Glutamatergic neuron (in vitro differentiated cells): Measurements from ENCODE around the gene FAM186B. TPM values are rescaled to one million over a fixed set of nuclear protein-coding genes. Genes with fewer than 3 reads are reported as not detected.

ENCODE experiments used
- DNase-seq: peaks from one replicate; pipeline ENCODE4 v3.0.0; 2022
- H3K27ac Mint-ChIP-seq: one replicate; pipeline ENCODE4 v1.8.0; 2020; ENCODE audit warnings: mild to moderate bottlenecking, mixed read lengths, inconsistent platforms; ENCODE audit not compliant: unreplicated experiment
- H3K27me3 Mint-ChIP-seq: one replicate; pipeline ENCODE4 v1.8.0; 2020; ENCODE audit warnings: mild to moderate bottlenecking, moderate library complexity, mixed read lengths, inconsistent platforms; ENCODE audit not compliant: unreplicated experiment
- H3K36me3 Mint-ChIP-seq: one replicate; pipeline ENCODE4 v1.8.0; 2020; ENCODE audit warnings: mild to moderate bottlenecking, mixed read lengths, inconsistent platforms; ENCODE audit not compliant: unreplicated experiment
- H3K4me1 Mint-ChIP-seq: one replicate; pipeline ENCODE4 v1.8.0; 2020; ENCODE audit warnings: mild to moderate bottlenecking, low read depth, mixed read lengths, inconsistent platforms; ENCODE audit not compliant: unreplicated experiment
- H3K4me3 Mint-ChIP-seq: one replicate; pipeline ENCODE4 v1.8.0; 2020; ENCODE audit warnings: mild to moderate bottlenecking, mixed read lengths, inconsistent platforms; ENCODE audit not compliant: unreplicated experiment
- H3K9me3 Mint-ChIP-seq: one replicate; pipeline ENCODE4 v1.8.0; 2020; ENCODE audit warnings: mild to moderate bottlenecking, moderate library complexity, mixed read lengths, inconsistent platforms; ENCODE audit not compliant: unreplicated experiment
- total RNA-seq: library from RNA; stranded (reverse); fragmentation: NEBNext Ultra II Directional; extraction: Animal tissue kit (Norgen Biotek cat#: 25700); gene quantifications from one replicate; pipeline ENCODE4 v1.2.1, GENCODE V29; 2021; ENCODE audit not compliant: unreplicated experiment
- TF ChIP-seq, protein P1 (sequence below): fragments of 200-600 bp; sonication (generic); IDR thresholded peaks from one replicate; pipeline ENCODE4 v1.5.0; 2021; ENCODE audit not compliant: partially characterized antibody, unreplicated experiment

FAM186B gene
- total RNA-seq, 1 donor from 2014 or later, result not detected

- Mint-ChIP-seq H3K4me1 (no peaks in the 10 kb centered on the region), H3K4me3 (no peak overlapping the region), H3K27ac (no peak overlapping the region), H3K27me3 (peaks cover 1% of the 10 kb centered on the region), H3K36me3 (peaks cover 5% of the 10 kb centered on the region), H3K9me3 (peaks cover 11% of the 10 kb centered on the region)
- DNase-seq, result no peak
- TF ChIP-seq, protein P1, sequence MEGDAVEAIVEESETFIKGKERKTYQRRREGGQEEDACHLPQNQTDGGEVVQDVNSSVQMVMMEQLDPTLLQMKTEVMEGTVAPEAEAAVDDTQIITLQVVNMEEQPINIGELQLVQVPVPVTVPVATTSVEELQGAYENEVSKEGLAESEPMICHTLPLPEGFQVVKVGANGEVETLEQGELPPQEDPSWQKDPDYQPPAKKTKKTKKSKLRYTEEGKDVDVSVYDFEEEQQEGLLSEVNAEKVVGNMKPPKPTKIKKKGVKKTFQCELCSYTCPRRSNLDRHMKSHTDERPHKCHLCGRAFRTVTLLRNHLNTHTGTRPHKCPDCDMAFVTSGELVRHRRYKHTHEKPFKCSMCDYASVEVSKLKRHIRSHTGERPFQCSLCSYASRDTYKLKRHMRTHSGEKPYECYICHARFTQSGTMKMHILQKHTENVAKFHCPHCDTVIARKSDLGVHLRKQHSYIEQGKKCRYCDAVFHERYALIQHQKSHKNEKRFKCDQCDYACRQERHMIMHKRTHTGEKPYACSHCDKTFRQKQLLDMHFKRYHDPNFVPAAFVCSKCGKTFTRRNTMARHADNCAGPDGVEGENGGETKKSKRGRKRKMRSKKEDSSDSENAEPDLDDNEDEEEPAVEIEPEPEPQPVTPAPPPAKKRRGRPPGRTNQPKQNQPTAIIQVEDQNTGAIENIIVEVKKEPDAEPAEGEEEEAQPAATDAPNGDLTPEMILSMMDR, result no peak
Measured at GRCh38 chr12:49609875-49610154, 4.4 kb upstream of the FAM186B start.

DNA sequence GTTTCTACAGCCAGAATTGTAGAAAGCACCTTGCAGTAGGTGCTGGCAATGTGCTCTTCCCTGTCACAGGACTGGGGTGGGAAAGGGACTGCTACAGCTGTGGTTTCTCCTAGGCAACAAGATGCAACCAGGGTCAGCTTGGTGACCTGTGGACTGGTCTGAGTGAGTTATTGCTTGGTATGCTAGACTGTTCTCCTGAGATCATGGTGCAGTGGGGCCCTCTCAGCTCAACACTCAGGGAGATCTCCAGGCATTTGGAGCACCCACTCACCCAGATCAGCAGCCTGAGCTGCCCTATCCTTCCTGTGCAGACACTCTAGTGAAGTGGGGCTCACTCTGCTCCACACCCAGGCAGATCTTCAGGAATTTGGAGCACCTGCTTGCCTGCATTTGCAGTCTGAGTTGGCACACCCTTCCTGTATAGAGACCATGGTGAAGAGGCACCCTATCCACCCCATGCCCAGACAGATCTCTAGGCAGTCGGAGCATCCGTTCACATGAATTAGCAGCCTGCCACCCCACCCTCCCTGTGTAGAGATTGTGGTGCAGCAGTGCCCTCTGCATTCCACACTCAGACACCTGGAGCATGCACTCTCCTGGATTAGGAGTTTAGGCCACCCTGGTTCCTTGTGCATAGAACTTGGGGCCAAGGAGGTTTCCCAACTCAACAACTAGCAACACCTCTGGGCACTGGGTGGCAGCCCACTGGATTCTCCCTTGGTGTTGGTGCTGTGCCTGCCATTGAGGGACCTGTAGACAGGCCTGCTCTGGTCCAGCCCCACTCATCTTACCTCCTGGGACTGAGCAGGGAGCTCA, 3.8 kb upstream of the FAM186B start:
- Mint-ChIP-seq H3K9me3 (peaks cover 11% of the 10 kb centered on the region), H3K27ac (no peak overlapping the region), H3K36me3 (peaks cover 5% of the 10 kb centered on the region), H3K4me1 (no peaks in the 10 kb centered on the region), H3K27me3 (peaks cover 1% of the 10 kb centered on the region), H3K4me3 (no peak overlapping the region)
- TF ChIP-seq, protein P1, result no peak
- DNase-seq, result no peak

- no peak overlapping the region for H3K4me3 Mint-ChIP-seq
- TF ChIP-seq, protein P1, result no peak
- H3K4me1 Mint-ChIP-seq, result no peaks in the 10 kb centered on the region
- DNase-seq, result no peak
- H3K27ac Mint-ChIP-seq, result no peak overlapping the region
- peaks cover under 1% of the 10 kb centered on the region for H3K36me3 Mint-ChIP-seq
- peaks cover 5% of the 10 kb centered on the region for H3K27me3 Mint-ChIP-seq
- H3K9me3 Mint-ChIP-seq, result peaks cover 7% of the 10 kb centered on the region
Measured at GRCh38 chr12:49604856-49605255, 583 bp downstream of the FAM186B start.

DNA sequence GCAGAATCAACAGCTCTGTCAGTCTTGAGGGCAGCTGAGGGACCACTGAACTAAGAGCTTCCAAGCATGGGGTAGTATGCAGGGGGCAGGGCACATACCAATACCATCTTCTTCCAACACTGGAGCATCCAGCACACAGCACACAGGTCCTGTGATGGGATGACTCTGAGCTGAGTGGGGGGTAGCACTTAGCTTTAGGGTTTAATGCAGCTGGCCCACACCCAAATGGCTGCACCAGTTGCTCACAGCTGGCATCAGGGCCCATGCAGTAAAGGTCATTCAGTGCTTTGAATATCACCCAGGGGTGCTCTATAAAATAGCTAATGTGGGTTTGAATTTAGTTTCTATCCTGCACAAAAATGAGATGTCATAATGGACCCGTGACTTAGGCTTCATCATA, 1.7 kb downstream of the FAM186B start:
- peaks cover 5% of the 10 kb centered on the region for H3K9me3 Mint-ChIP-seq
- no peak overlapping the region for H3K4me3 Mint-ChIP-seq
- no peaks in the 10 kb centered on the region for H3K4me1 Mint-ChIP-seq
- no peaks in the 10 kb centered on the region for H3K36me3 Mint-ChIP-seq
- H3K27ac Mint-ChIP-seq, result no peak overlapping the region
- peaks cover 5% of the 10 kb centered on the region for H3K27me3 Mint-ChIP-seq
- no peak for DNase-seq
- TF ChIP-seq, protein P1, result no peak

- Mint-ChIP-seq H3K4me3 (no peak overlapping the region), H3K9me3 (peaks cover 2% of the 10 kb centered on the region), H3K36me3 (peaks cover 5% of the 10 kb centered on the region), H3K27ac (no peak overlapping the region), H3K4me1 (no peaks in the 10 kb centered on the region), H3K27me3 (peaks cover 7% of the 10 kb centered on the region)
- no peak for DNase-seq
- TF ChIP-seq, protein P1, result no peak
Measured at GRCh38 chr12:49599961-49600360, 5.5 kb downstream of the FAM186B start.
